HepG2 (cell line): Measurements from ENCODE around the gene NKAIN2. TPM values are rescaled to one million over a fixed set of nuclear protein-coding genes. Genes with fewer than 3 reads are reported as not detected.

Experiments used
- ATAC-seq: fragments of 200-7000 bp; cut with Tn5 transposase; 3 replicates; pipeline ENCODE4 v1.9.1; 2020; ENCODE audit warnings: mild to moderate bottlenecking, moderate library complexity
- BruUV-seq: library from RNA; stranded (reverse); fragments of 400-500 nt; replicated peaks from 2 replicates; lab custom pipeline; 2021; lab: Mats Ljungman, UMichigan
- CTCF ChIA-PET: fragments of 300-600 bp; formaldehyde crosslinking; extraction: SDS; loops from one replicate; lab custom pipeline; 2021; ENCODE audit warnings: low total read pairs, inconsistent platforms, low intra/inter-chr PET ratio; lab: Yijun Ruan, JAX
- POLR2A ChIA-PET: fragments of 350-600 bp; sonication (Branson Sonifier 250); formaldehyde crosslinking; loops from one replicate; lab custom pipeline; 2020; ENCODE audit warnings: antibody characterized with exemption, inconsistent platforms; lab: Yijun Ruan, JAX
- DNase-seq: peaks from one replicate; pipeline ENCODE4 v3.0.0-alpha.2; 2015; ENCODE audit warnings: low spot score
- FAIRE-seq: peaks from 3 replicates; lab custom pipeline; 2011; peaks lifted over from hg19 to GRCh38; lab: Jason Lieb, UNC
- H2AFZ ChIP-seq: one replicate; pipeline ENCODE4 v1.6.1; 2011; ENCODE audit warnings: low read length, inconsistent platforms
- H3K27ac ChIP-seq: fragments of 300-600 bp; 3 replicates; pipeline ENCODE4 v1.8.0; 2011; ENCODE audit warnings: mixed run types, mild to moderate bottlenecking, mixed read lengths, low read length, inconsistent platforms; ENCODE audit not compliant: insufficient read depth; ENCODE audit errors: extremely low read length
- H3K27me3 ChIP-seq, 2 experiments: fragments of 200-600 bp in 1 of 2; 2 replicates in 1 of 2; 3 replicates in 1 of 2; pipeline versions ENCODE4 v1.6.0 to v1.8.0; 2011; ENCODE audit warnings: low read length in 2 of 2, mild to moderate bottlenecking in 2 of 2, moderate library complexity in 2 of 2, inconsistent platforms in 1 of 2; ENCODE audit not compliant: insufficient read depth in 2 of 2, control insufficient read depth in 1 of 2
- H3K36me3 ChIP-seq, 2 experiments: fragments of 200-600 bp in 1 of 2; replicated peaks in 1 of 2; 2 replicates in 1 of 2; 3 replicates in 1 of 2; pipeline versions ENCODE4 v1.5.1 to v1.8.0; 2011; ENCODE audit warnings: low read length in 2 of 2, inconsistent platforms in 1 of 2; ENCODE audit not compliant: insufficient read depth in 2 of 2, control insufficient read depth in 1 of 2
- H3K4me1 ChIP-seq: 2 replicates; pipeline ENCODE4 v1.5.1; 2012; ENCODE audit warnings: low read length, inconsistent platforms; ENCODE audit not compliant: insufficient read depth
- H3K4me2 ChIP-seq: 2 replicates; pipeline ENCODE4 v1.6.0; 2011; ENCODE audit warnings: low read depth, low read length, inconsistent platforms
- H3K4me3 ChIP-seq, 3 experiments: fragments of 200-600 bp in 1 of 3; sonication (generic), shearing (Covaris generic) in 1 of 3; replicated peaks in 1 of 3; 2 replicates each; pipeline ENCODE4 v1.5.1; 2011 to 2016; ENCODE audit warnings: low read length in 3 of 3, inconsistent platforms in 2 of 3, low read depth in 2 of 3, mild to moderate bottlenecking in 2 of 3, control low read depth in 1 of 3, mixed read lengths in 1 of 3; ENCODE audit not compliant: insufficient read depth in 1 of 3
- H3K79me2 ChIP-seq: one replicate; pipeline ENCODE4 v1.6.1; 2011; ENCODE audit warnings: low read length, inconsistent platforms; ENCODE audit not compliant: insufficient read depth
- H3K9ac ChIP-seq: 2 replicates; pipeline ENCODE4 v1.6.0; 2011; ENCODE audit warnings: mild to moderate bottlenecking, low read depth, low read length, inconsistent platforms; ENCODE audit not compliant: insufficient read depth
- H3K9me3 ChIP-seq: 2 replicates; pipeline ENCODE4 v1.5.1; 2012; ENCODE audit warnings: mild to moderate bottlenecking, low read length
- H4K20me1 ChIP-seq: 2 replicates; pipeline ENCODE4 v1.6.0; 2011; ENCODE audit warnings: inconsistent platforms, mild to moderate bottlenecking, low read length, moderate library complexity; ENCODE audit not compliant: insufficient read depth
- ZFP62 ChIP-seq: sonication (generic); formaldehyde crosslinking; IDR thresholded peaks from 2 replicates; pipeline ENCODE4 v1.4.0; 2020; ENCODE audit warnings: missing genetic modification reagents
- ZHX1 ChIP-seq: sonication (generic); formaldehyde crosslinking; IDR thresholded peaks from 2 replicates; pipeline ENCODE4 v1.8.1; 2022; ENCODE audit warnings: low read depth, mild to moderate bottlenecking, missing genetic modification reagents
- ZKSCAN5 ChIP-seq: sonication (generic); formaldehyde crosslinking; IDR thresholded peaks from 2 replicates; pipeline ENCODE4 v1.5.1; 2020; ENCODE audit warnings: mild to moderate bottlenecking, missing genetic modification reagents
- ZNF552 ChIP-seq: sonication (generic); formaldehyde crosslinking; IDR thresholded peaks from 2 replicates; pipeline ENCODE4 v1.9.0; 2022; ENCODE audit warnings: missing genetic modification reagents, mild to moderate bottlenecking, borderline replicate concordance
- ZNF7 ChIP-seq: IDR thresholded peaks from 2 replicates; pipeline ENCODE4 v1.6.1; 2016; ENCODE audit warnings: missing biosample characterization, missing genetic modification reagents
- ZNF766 ChIP-seq: sonication (generic); formaldehyde crosslinking; IDR thresholded peaks from 2 replicates; pipeline ENCODE4 v1.5.0; 2020; ENCODE audit warnings: missing genetic modification reagents, borderline replicate concordance
- WGBS: methylation state at CpG from one replicate; pipeline ENCODE4 v1.1.6; 2017; ENCODE audit warnings: low lambda C conversion rate; 5-methylcytosine and 5-hydroxymethylcytosine counted together
- in situ Hi-C: cut with HindIII; loops from 2 replicates; pipeline ENCODE4 v1.10.0; 2017; ENCODE audit warnings: low pct_unique_long_range_greater_than_20kb; ENCODE audit not compliant: extremely low pct_ligation_motif_present
- intact Hi-C: fragments of 100-400 bp; cut with micrococcal nuclease; formaldehyde crosslinking; loops from one replicate; pipeline ENCODE4 v1.10.0; 2022; ENCODE audit not compliant: unreplicated experiment
- polyA plus RNA-seq, 8 experiments: library from polyadenylated mRNA; depleted of rRNA in 3 of 8; stranded (reverse) in 7 of 8; unstranded in 1 of 8; fragments of >200 nt; fragmentation: Illumina TruSeq in 4 of 8; extraction: Trizol in 4 of 8; gene quantifications; 2 replicates each; pipeline versions ENCODE4 v1.2.1 to v1.2.3, GENCODE V29; 2011 to 2016; ENCODE audit warnings: low read depth in 4 of 8, missing spikeins in 1 of 8, mixed read lengths in 1 of 8; ENCODE audit not compliant: insufficient read depth in 1 of 8
- total RNA-seq, 5 experiments: library from RNA; depleted of rRNA; stranded (reverse); fragments of >200 nt; fragmentation: Illumina TruSeq; extraction: Trizol; gene quantifications; 2 replicates each; pipeline ENCODE4 v1.2.3, GENCODE V29; 2016; ENCODE audit warnings: low read depth in 1 of 5

Gene NKAIN2
- total and polyA plus RNA-seq, 2 of the 13 experiments (the other 11 are each of a cell fraction or from before 2014, with no cell fraction given): not detected

GRCh38 chr6:123966618-123967017 lies 163.0 kb downstream of the NKAIN2 start:
- in situ Hi-C loops: no loop called here

GRCh38 chr6:123967905-123968304 lies 164.2 kb downstream of the NKAIN2 start:
- WGBS: 14% methylated on average over 6 of the region's 6 CpGs
- ChIA-PET POLR2A (no interaction called here), CTCF (no interaction called here)
- Histone ChIP-seq H2AFZ (no peak overlapping the region), H3K27me3 (no peaks in the 10 kb centered on the region), H3K4me2 (no peak overlapping the region), H4K20me1 (no peaks in the 10 kb centered on the region), H3K4me3 (no peak overlapping the region), H3K79me2 (no peaks in the 10 kb centered on the region), H3K9me3 (no peaks in the 10 kb centered on the region), H3K27ac (no peak overlapping the region), H3K36me3 (no peaks in the 10 kb centered on the region), H3K4me1 (no peaks in the 10 kb centered on the region), H3K9ac (no peak overlapping the region)
- no TSS peak for BruUV-seq
- ATAC-seq (no peak), FAIRE-seq (no peak), DNase-seq (no peak)
- intact Hi-C loops (no loop called here), in situ Hi-C loops (no loop called here)
- TF ChIP-seq ZNF552 (no peak), ZKSCAN5 (CRISPR knock-in tag) (no peak), ZNF766 (CRISPR knock-in tag) (no peak), ZFP62 (CRISPR knock-in tag) (no peak), ZHX1 (no peak)

More at GRCh38 chr6:123966618-123967017, 163.0 kb downstream of the NKAIN2 start:
- H3K9me3 ChIP-seq: no peaks in the 10 kb centered on the region
- ATAC-seq (no peak), FAIRE-seq (no peak), DNase-seq (no peak)
- H2AFZ ChIP-seq: no peak overlapping the region
- no TSS peak for BruUV-seq
- no peak overlapping the region for H3K4me2 ChIP-seq
- no peaks in the 10 kb centered on the region for H3K36me3 ChIP-seq
- ChIA-PET CTCF (interaction anchor here (1.6 kb wide), 1 partner anchor 165 kb away, joined by 4 read pairs; no protein-coding TSS in a partner anchor), POLR2A (no interaction called here)
- no peaks in the 10 kb centered on the region for H3K79me2 ChIP-seq
- H3K27me3 ChIP-seq: no peaks in the 10 kb centered on the region
- no peaks in the 10 kb centered on the region for H3K4me1 ChIP-seq
- H3K4me3 ChIP-seq: no peak overlapping the region
- H3K27ac ChIP-seq: no peak overlapping the region
- no peak overlapping the region for H3K9ac ChIP-seq
- no peaks in the 10 kb centered on the region for H4K20me1 ChIP-seq
- intact Hi-C loops: loop anchor here (1.0 kb wide), 1 partner anchor 164 kb away; no protein-coding TSS in a partner anchor
- no peak for TF ChIP-seq ZNF7
- TF ChIP-seq, all 625 proteins: peak for 0
- WGBS: 3% methylated on average over 2 of the region's 2 CpGs
